NB4 (cell line): ENCODE data around the gene RAI14.
"Not testable (repeated sequence)": the region's sequence is repeated elsewhere in the genome, so short reads cannot be mapped to it uniquely, and the experiment has no call there.

Source experiments
- CTCF ChIP-seq: IDR thresholded peaks from one replicate; pipeline ENCODE4 v1.5.1; 2012; ENCODE audit warnings: low read depth, low read length
- MYC ChIP-seq: IDR thresholded peaks from 2 replicates; pipeline ENCODE4 v1.6.1; 2011; ENCODE audit warnings: low read depth, low read length
- POLR2A ChIP-seq: IDR thresholded peaks from 2 replicates; pipeline ENCODE4 v1.6.1; 2011; ENCODE audit warnings: mild to moderate bottlenecking; ENCODE audit not compliant: insufficient read length; ENCODE audit errors: extremely low read depth

GRCh38 chr5:34727166-34727749 is 71.1 kb downstream of the RAI14 start:
- TF ChIP-seq CTCF, MYC, POLR2A: not testable (repeated sequence)
